ENCODE measurements around the gene OXNAD1.

Gene OXNAD1

DNA sequence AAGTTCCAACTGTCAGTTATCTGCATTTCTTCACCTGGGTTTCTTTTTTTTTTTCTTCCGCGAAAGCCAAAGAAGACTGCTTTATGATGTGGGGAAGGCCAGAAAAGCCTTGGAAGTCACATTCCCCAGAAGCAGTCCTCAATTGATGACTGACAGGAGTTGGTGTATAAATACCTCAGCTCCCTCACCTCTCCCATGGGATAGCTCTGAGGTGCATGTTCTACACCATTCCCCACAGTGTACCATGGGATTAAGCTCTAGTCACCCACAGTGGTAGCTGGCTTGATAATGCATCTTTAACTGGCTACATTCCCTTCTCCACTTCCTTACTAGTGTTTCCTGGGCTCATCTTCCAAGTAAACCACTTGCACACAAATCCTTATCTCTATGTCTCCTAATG lies 30.7 kb upstream of the OXNAD1 start:
- no peaks in the 10 kb centered on the region for H3K4me1 ChIP-seq (ENCODE audit: control insufficient read depth in 2 of 2, insufficient read depth in 2 of 2, low read length in 2 of 2)
- H3K36me3 ChIP-seq (ENCODE audit: control insufficient read depth in 2 of 2, insufficient read depth in 2 of 2, low read length in 2 of 2), result no peaks in the 10 kb centered on the region
- no peak overlapping the region for H3K4me3 ChIP-seq (ENCODE audit: low read length in 2 of 2)
- no peaks in the 10 kb centered on the region for H3K27me3 ChIP-seq (ENCODE audit: control insufficient read depth in 2 of 2, insufficient read depth in 2 of 2, low read length in 2 of 2)
- no peak overlapping the region for H3K9ac ChIP-seq (ENCODE audit: low read depth in 1 of 2, low read length in 2 of 2)
- no peak overlapping the region for H3K27ac ChIP-seq (ENCODE audit: low read depth in 2 of 2, low read length in 2 of 2)
- no peaks in the 10 kb centered on the region for H3K9me3 ChIP-seq (ENCODE audit: control insufficient read depth in 2 of 2, low read length in 2 of 2)

DNA sequence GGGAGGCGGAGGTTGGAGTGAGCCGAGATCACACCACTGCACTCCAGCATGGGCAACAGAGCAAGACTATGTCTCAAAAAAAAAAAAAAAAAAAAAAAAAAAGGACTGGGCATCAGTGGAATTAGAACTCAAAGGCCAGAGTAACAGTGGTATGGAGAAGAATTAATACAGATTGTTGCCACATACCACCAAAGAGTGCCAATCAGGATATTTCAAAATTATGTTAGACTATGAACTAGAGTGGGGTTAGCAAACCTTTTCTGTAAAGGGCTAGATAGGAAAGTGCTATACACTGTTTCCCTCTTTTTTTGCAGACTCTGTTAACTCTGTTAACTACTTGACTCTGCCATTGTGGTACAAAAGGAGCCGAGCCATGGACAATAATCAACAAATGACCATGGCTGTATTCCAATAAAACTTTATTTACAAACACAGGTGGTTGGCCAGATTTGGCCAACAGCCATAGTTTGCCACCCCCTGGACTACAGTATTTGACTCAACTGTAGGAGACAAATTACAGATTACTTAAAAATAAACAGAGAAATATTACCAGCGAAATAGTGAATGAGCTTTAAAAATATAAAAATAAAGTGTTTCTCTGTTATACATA lies 28.9 kb upstream of the OXNAD1 start:
- H3K27ac ChIP-seq (ENCODE audit: low read depth in 2 of 2, low read length in 2 of 2), result no peak overlapping the region
- no peak overlapping the region for H3K9ac ChIP-seq (ENCODE audit: low read depth in 1 of 2, low read length in 2 of 2)
- no peak overlapping the region for H3K4me3 ChIP-seq (ENCODE audit: low read length in 2 of 2)
- H3K9me3 ChIP-seq (ENCODE audit: control insufficient read depth in 2 of 2, low read length in 2 of 2), result no peaks in the 10 kb centered on the region
- H3K36me3 ChIP-seq (ENCODE audit: control insufficient read depth in 2 of 2, insufficient read depth in 2 of 2, low read length in 2 of 2), result no peaks in the 10 kb centered on the region
- no peaks in the 10 kb centered on the region for H3K27me3 ChIP-seq (ENCODE audit: control insufficient read depth in 2 of 2, insufficient read depth in 2 of 2, low read length in 2 of 2)
- no peaks in the 10 kb centered on the region for H3K4me1 ChIP-seq (ENCODE audit: control insufficient read depth in 2 of 2, insufficient read depth in 2 of 2, low read length in 2 of 2)

DNA sequence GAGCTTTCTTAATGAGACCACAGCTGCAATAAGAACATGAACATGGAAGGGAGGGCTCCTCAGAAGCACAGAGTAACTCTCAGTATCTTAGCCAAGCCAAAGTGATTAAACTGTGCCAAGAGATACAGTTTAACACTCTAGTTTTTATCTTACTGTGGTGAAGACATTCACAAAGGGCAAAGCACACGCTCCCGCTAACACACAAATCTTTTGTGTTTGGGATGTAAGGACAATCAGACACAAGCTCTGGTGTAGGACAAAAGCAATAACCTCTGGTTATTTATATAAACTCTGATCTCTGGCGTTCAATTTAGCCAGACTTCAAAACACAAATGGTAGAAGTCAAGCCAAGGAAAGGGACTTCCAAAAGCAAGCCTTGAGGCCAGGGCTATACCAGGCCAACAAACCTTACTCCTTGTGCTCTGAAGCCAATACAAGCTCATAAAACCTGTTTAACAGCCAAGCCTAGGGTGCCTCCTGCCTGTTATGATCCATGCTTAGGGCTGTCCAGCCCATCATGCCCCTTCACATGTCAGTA lies 28.1 kb upstream of the OXNAD1 start:
- no peaks in the 10 kb centered on the region for H3K36me3 ChIP-seq (ENCODE audit: control insufficient read depth in 2 of 2, insufficient read depth in 2 of 2, low read length in 2 of 2)
- no peak overlapping the region for H3K9ac ChIP-seq (ENCODE audit: low read depth in 1 of 2, low read length in 2 of 2)
- no peaks in the 10 kb centered on the region for H3K4me1 ChIP-seq (ENCODE audit: control insufficient read depth in 2 of 2, insufficient read depth in 2 of 2, low read length in 2 of 2)
- no peaks in the 10 kb centered on the region for H3K27me3 ChIP-seq (ENCODE audit: control insufficient read depth in 2 of 2, insufficient read depth in 2 of 2, low read length in 2 of 2)
- no peak overlapping the region for H3K27ac ChIP-seq (ENCODE audit: low read depth in 2 of 2, low read length in 2 of 2)
- H3K9me3 ChIP-seq (ENCODE audit: control insufficient read depth in 2 of 2, low read length in 2 of 2), result no peaks in the 10 kb centered on the region
- no peak overlapping the region for H3K4me3 ChIP-seq (ENCODE audit: low read length in 2 of 2)

DNA sequence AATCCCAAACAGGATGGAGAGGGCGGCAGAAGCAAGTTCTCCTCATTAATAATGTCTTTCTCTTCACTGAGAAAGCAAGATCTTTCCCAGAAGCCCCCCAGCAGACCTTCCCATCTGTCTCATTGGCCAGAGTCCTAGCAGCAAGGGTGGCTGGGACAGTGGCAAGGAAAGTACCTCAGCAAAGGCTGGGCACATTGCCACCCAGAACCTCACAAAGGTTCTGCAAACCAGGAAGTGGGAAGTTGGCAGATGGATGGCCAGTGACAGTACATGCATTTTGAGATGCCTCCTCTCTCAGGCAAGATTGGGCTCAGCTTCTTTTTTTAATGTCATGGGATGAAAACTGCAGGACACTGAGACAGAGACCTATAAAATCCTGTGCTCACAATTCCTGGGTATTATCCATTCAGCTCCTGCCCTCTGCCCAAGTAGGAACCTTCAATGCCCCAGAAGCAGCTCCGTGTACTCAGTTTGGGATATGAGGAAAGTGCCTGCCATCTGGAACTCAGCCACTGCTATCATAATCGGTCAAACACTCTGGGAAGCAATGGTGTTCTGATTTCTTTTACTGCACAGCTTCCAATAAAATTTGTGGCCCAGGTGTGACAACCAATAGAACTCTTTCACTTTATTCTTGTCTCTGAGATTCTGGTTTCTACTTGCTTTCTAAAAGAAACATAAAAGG lies 25.8 kb upstream of the OXNAD1 start:
- Histone ChIP-seq H3K27ac (ENCODE audit: low read depth in 2 of 2, low read length in 2 of 2) (no peak overlapping the region), H3K4me3 (ENCODE audit: low read length in 2 of 2) (no peak overlapping the region)

DNA sequence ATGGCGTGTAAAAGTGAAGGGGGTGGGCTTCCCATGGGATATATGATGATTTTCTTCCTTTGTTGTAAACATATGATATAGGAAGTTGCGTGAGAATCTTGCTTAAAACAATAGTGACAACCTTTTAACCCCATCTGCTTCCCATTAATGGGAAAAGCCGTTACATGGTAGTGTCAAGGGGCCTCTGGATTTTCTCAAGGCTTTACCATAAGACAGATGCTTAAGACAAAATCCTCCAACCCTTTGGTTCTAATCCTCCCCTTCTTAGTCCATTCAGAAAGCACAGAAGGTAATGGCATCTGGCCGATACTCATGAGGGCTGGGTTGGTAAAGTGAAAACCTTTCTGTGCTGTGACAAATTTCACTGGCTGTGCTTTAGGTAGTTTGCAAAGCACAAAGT lies 25.2 kb upstream of the OXNAD1 start:
- no peak overlapping the region for H3K27ac ChIP-seq (ENCODE audit: low read depth in 2 of 2, low read length in 2 of 2)
- no peaks in the 10 kb centered on the region for H3K27me3 ChIP-seq (ENCODE audit: control insufficient read depth in 2 of 2, insufficient read depth in 2 of 2, low read length in 2 of 2)
- no peak overlapping the region for H3K4me3 ChIP-seq (ENCODE audit: low read length in 2 of 2)
- H3K36me3 ChIP-seq (ENCODE audit: control insufficient read depth in 2 of 2, insufficient read depth in 2 of 2, low read length in 2 of 2), result no peaks in the 10 kb centered on the region
- H3K9ac ChIP-seq (ENCODE audit: low read depth in 1 of 2, low read length in 2 of 2), result no peak overlapping the region
- no peaks in the 10 kb centered on the region for H3K9me3 ChIP-seq (ENCODE audit: control insufficient read depth in 2 of 2, low read length in 2 of 2)
- no peaks in the 10 kb centered on the region for H3K4me1 ChIP-seq (ENCODE audit: control insufficient read depth in 2 of 2, insufficient read depth in 2 of 2, low read length in 2 of 2)

More for the DNA sequence above, 25.8 kb upstream of the OXNAD1 start:
- H3K27me3 ChIP-seq (ENCODE audit: control insufficient read depth in 2 of 2, insufficient read depth in 2 of 2, low read length in 2 of 2), result no peaks in the 10 kb centered on the region
- no peaks in the 10 kb centered on the region for H3K36me3 ChIP-seq (ENCODE audit: control insufficient read depth in 2 of 2, insufficient read depth in 2 of 2, low read length in 2 of 2)
- no peaks in the 10 kb centered on the region for H3K9me3 ChIP-seq (ENCODE audit: control insufficient read depth in 2 of 2, low read length in 2 of 2)
- no peaks in the 10 kb centered on the region for H3K4me1 ChIP-seq (ENCODE audit: control insufficient read depth in 2 of 2, insufficient read depth in 2 of 2, low read length in 2 of 2)
- no peak overlapping the region for H3K9ac ChIP-seq (ENCODE audit: low read depth in 1 of 2, low read length in 2 of 2)

DNA sequence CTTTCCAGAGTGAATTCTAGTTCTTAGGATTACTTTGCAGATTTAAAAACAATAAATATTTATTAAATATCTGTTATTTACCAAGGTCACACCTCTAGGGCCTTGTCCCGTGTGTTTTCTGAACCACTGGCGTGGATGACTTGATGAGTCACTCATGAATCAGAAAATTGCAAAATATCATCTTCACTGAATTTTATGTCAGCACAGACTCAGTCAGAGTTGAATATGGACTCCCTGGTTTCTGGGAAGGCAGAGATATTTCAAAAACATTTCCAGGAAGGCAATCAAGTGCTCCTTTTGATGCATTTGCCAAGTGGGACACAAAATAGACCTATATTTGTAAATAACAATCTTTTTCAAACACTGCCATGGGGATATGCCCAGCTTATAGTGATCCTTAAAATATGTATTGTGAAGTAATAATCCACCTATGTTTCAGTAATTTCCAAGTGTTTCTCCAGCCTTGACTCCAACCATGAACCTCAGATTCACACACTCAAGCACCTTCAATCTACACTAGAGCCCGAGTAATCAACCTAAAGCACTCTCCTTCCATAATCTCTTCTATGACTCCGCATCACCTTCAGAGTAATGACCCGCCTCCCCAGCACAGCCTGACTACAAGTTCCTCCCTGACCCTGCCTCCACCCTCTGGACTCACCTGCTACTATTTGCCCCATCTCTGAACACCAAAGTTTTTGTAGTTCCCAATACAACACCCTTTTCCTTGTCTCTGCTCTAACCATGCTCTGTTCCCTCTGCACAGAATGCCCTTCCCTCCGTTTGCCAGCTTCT lies 24.6 kb upstream of the OXNAD1 start:
- H3K9me3 ChIP-seq (ENCODE audit: control insufficient read depth in 2 of 2, low read length in 2 of 2), result no peaks in the 10 kb centered on the region
- no peak overlapping the region for H3K27ac ChIP-seq (ENCODE audit: low read depth in 2 of 2, low read length in 2 of 2)
- no peak overlapping the region for H3K4me3 ChIP-seq (ENCODE audit: low read length in 2 of 2)
- H3K4me1 ChIP-seq (ENCODE audit: control insufficient read depth in 2 of 2, insufficient read depth in 2 of 2, low read length in 2 of 2), result no peaks in the 10 kb centered on the region
- H3K9ac ChIP-seq (ENCODE audit: low read depth in 1 of 2, low read length in 2 of 2), result no peak overlapping the region
- no peaks in the 10 kb centered on the region for H3K36me3 ChIP-seq (ENCODE audit: control insufficient read depth in 2 of 2, insufficient read depth in 2 of 2, low read length in 2 of 2)
- H3K27me3 ChIP-seq (ENCODE audit: control insufficient read depth in 2 of 2, insufficient read depth in 2 of 2, low read length in 2 of 2), result no peaks in the 10 kb centered on the region

DNA sequence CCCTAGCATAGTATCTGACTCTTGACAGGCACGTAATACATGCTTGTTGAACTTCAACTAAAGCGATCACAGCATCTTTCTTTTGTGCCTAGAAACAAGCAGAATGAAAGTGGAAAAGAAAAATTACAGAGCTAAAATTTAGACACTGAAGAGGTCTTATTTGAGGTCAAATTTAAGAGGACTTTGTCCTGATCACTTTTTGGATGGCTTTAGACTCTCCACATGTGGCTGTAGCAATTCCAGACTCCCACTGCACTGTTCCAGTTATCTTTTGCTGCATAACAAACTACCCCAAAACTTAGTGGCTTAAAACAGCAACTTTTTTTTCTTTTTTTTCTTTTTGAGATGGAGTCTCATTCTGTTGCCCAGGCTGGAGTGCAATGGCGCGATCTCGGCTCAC lies 23.8 kb upstream of the OXNAD1 start:
- Histone ChIP-seq H3K36me3 (ENCODE audit: control insufficient read depth in 2 of 2, insufficient read depth in 2 of 2, low read length in 2 of 2) (no peaks in the 10 kb centered on the region), H3K27me3 (ENCODE audit: control insufficient read depth in 2 of 2, insufficient read depth in 2 of 2, low read length in 2 of 2) (no peaks in the 10 kb centered on the region), H3K27ac (ENCODE audit: low read depth in 2 of 2, low read length in 2 of 2) (no peak overlapping the region), H3K9me3 (ENCODE audit: control insufficient read depth in 2 of 2, low read length in 2 of 2) (no peaks in the 10 kb centered on the region), H3K4me3 (ENCODE audit: low read length in 2 of 2) (no peak overlapping the region), H3K4me1 (ENCODE audit: control insufficient read depth in 2 of 2, insufficient read depth in 2 of 2, low read length in 2 of 2) (no peaks in the 10 kb centered on the region), H3K9ac (ENCODE audit: low read depth in 1 of 2, low read length in 2 of 2) (no peak overlapping the region)

DNA sequence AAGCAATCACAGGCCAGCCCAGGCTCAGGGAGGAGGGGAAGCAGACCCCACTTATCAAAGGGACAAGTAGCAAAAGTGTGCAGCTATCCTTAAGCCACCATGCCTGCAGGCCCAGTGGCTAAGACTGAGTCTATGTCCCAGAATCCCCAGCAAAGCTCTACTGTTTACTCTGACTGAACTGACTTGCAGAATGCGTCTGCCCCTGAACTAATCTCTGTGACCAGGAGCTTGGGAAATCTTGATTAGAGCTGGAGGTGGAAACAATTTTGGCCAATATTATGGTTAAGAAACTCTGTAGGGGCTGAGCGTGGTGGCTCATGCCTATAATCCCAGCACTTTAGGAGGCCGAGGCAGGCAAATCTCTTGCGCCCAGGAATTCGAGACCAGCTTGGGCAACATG lies 22.8 kb upstream of the OXNAD1 start:
- Histone ChIP-seq H3K4me1 (ENCODE audit: control insufficient read depth in 2 of 2, insufficient read depth in 2 of 2, low read length in 2 of 2) (no peaks in the 10 kb centered on the region), H3K27me3 (ENCODE audit: control insufficient read depth in 2 of 2, insufficient read depth in 2 of 2, low read length in 2 of 2) (no peaks in the 10 kb centered on the region), H3K36me3 (ENCODE audit: control insufficient read depth in 2 of 2, insufficient read depth in 2 of 2, low read length in 2 of 2) (no peaks in the 10 kb centered on the region), H3K27ac (ENCODE audit: low read depth in 2 of 2, low read length in 2 of 2) (no peak overlapping the region), H3K9me3 (ENCODE audit: control insufficient read depth in 2 of 2, low read length in 2 of 2) (no peaks in the 10 kb centered on the region), H3K4me3 (ENCODE audit: low read length in 2 of 2) (no peak overlapping the region), H3K9ac (ENCODE audit: low read depth in 1 of 2, low read length in 2 of 2) (no peak overlapping the region)

DNA sequence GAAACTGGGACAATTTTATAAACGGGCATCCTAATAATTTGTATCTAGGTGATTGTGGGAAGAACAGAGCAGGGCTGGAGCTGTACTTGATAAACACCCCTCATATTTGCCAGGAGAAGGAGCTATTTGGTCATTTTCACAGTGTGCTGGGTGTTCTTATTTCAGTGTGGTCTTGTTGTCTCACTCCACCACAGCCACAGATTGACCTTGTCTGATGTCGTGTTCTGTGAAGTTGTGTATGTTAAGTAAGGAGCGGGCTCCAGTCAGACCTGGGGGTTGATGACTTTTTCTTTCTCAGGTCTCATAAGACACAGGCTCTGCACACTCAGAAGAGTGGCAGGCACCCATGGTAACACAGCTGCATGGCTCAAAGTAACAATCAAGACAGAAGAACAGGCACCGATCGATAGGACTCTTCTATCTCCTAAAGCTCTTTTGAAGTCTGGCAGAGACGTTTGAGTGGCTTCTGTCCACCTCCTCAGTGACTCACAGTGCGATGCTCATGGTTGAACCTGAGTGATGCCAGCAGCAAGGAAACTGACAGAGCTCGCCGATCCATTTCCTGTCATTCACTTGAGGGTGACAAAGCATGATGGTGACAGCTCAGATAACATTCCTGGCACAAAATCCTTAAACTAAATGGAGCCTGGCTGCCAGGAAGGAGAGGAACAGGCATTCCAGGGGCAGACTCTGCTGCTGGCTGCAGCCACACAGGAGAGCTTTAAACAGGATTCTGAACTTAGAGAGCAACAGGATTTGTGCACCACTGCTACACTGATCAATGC lies 21.1 kb upstream of the OXNAD1 start:
- Histone ChIP-seq H3K27me3 (ENCODE audit: control insufficient read depth in 2 of 2, insufficient read depth in 2 of 2, low read length in 2 of 2) (no peaks in the 10 kb centered on the region), H3K4me3 (ENCODE audit: low read length in 2 of 2) (no peak overlapping the region), H3K9me3 (ENCODE audit: control insufficient read depth in 2 of 2, low read length in 2 of 2) (no peaks in the 10 kb centered on the region), H3K27ac (ENCODE audit: low read depth in 2 of 2, low read length in 2 of 2) (no peak overlapping the region), H3K9ac (ENCODE audit: low read depth in 1 of 2, low read length in 2 of 2) (no peak overlapping the region), H3K4me1 (ENCODE audit: control insufficient read depth in 2 of 2, insufficient read depth in 2 of 2, low read length in 2 of 2) (no peaks in the 10 kb centered on the region), H3K36me3 (ENCODE audit: control insufficient read depth in 2 of 2, insufficient read depth in 2 of 2, low read length in 2 of 2) (no peaks in the 10 kb centered on the region)

Measured in mucosa of rectum (tissue), 2 donors.